Mesenchymal stem cell (in vitro differentiated cells and primary cell): ENCODE data around the gene CSRNP2.

Source experiments
- DNase-seq: peaks from one replicate; pipeline ENCODE4 v3.0.0-alpha.2; 2013
- H2AFZ ChIP-seq: one replicate; pipeline ENCODE4 v1.6.1; 2013; ENCODE audit warnings: low read depth, mild to moderate bottlenecking, control low read depth, inconsistent platforms, low read length, moderate library complexity
- H2AK5ac ChIP-seq: 2 replicates; pipeline ENCODE4 v1.6.1; 2013; ENCODE audit warnings: low read length, moderate library complexity, mild to moderate bottlenecking, inconsistent platforms; ENCODE audit not compliant: severe bottlenecking
- H2BK120ac ChIP-seq: one replicate; pipeline ENCODE4 v1.6.1; 2013; ENCODE audit warnings: low read depth, mild to moderate bottlenecking, inconsistent platforms, low read length, moderate library complexity
- H2BK12ac ChIP-seq, 2 experiments: one replicate each; pipeline ENCODE4 v1.6.1; 2013; ENCODE audit warnings: inconsistent platforms in 2 of 2, low read length in 2 of 2, mild to moderate bottlenecking in 2 of 2, moderate library complexity in 2 of 2, control low read depth in 1 of 2
- H2BK15ac ChIP-seq: one replicate; pipeline ENCODE4 v1.6.1; 2013; ENCODE audit warnings: mild to moderate bottlenecking, low read depth, inconsistent platforms; ENCODE audit not compliant: poor library complexity, severe bottlenecking
- H2BK5ac ChIP-seq: 2 replicates; pipeline ENCODE4 v1.6.1; 2013; ENCODE audit warnings: low read depth, mild to moderate bottlenecking, low read length, control low read depth, inconsistent platforms; ENCODE audit not compliant: poor library complexity, severe bottlenecking
- H3K14ac ChIP-seq, 2 experiments: one replicate each; pipeline ENCODE4 v1.6.1; 2013; ENCODE audit warnings: inconsistent platforms in 2 of 2, low read length in 2 of 2, control low read depth in 1 of 2, mild to moderate bottlenecking in 1 of 2, moderate library complexity in 1 of 2
- H3K18ac ChIP-seq, 2 experiments: one replicate each; pipeline ENCODE4 v1.6.1; 2013; ENCODE audit warnings: inconsistent platforms in 2 of 2, low read length in 2 of 2, control low read depth in 1 of 2, low read depth in 1 of 2, mild to moderate bottlenecking in 1 of 2
- H3K23ac ChIP-seq, 2 experiments: one replicate each; pipeline ENCODE4 v1.6.1; 2013; ENCODE audit warnings: inconsistent platforms in 2 of 2, low read length in 2 of 2, mild to moderate bottlenecking in 2 of 2, moderate library complexity in 2 of 2, control low read depth in 1 of 2
- H3K27ac ChIP-seq: 2 replicates; pipeline ENCODE4 v1.5.1; 2013; ENCODE audit warnings: mild to moderate bottlenecking, moderate library complexity, low read length, control low read depth, inconsistent platforms; ENCODE audit not compliant: poor library complexity, severe bottlenecking
- H3K27me3 ChIP-seq, 2 experiments: 2 replicates each; pipeline versions ENCODE4 v1.6.1 to v1.7.0; 2013; ENCODE audit warnings: low read length in 2 of 2, mild to moderate bottlenecking in 2 of 2, moderate library complexity in 2 of 2, control low read depth in 1 of 2, inconsistent platforms in 1 of 2; ENCODE audit not compliant: control insufficient read depth in 1 of 2, insufficient read depth in 1 of 2
- H3K36me3 ChIP-seq, 2 experiments: 2 replicates each; pipeline versions ENCODE4 v1.6.1 to v1.7.0; 2013; ENCODE audit warnings: low read length in 2 of 2, control low read depth in 1 of 2, inconsistent platforms in 1 of 2, low read depth in 1 of 2, mild to moderate bottlenecking in 1 of 2; ENCODE audit not compliant: insufficient read depth in 2 of 2, control insufficient read depth in 1 of 2
- H3K4ac ChIP-seq, 2 experiments: one replicate each; pipeline ENCODE4 v1.6.1; 2013; ENCODE audit warnings: inconsistent platforms in 2 of 2, low read length in 2 of 2, mild to moderate bottlenecking in 2 of 2, moderate library complexity in 2 of 2, control low read depth in 1 of 2, low read depth in 1 of 2
- H3K4me1 ChIP-seq: 2 replicates; pipeline ENCODE4 v1.6.1; 2013; ENCODE audit warnings: low read depth, low read length, control low read depth; ENCODE audit not compliant: control insufficient read depth, insufficient read depth
- H3K4me2 ChIP-seq: 2 replicates; pipeline ENCODE4 v1.6.1; 2013; ENCODE audit warnings: low read length, mild to moderate bottlenecking, inconsistent platforms; ENCODE audit not compliant: poor library complexity, severe bottlenecking
- H3K4me3 ChIP-seq, 2 experiments: 2 replicates each; pipeline versions ENCODE4 v1.5.1 to v1.7.0; 2013; ENCODE audit warnings: low read length in 2 of 2, mild to moderate bottlenecking in 2 of 2, control low read depth in 1 of 2, low read depth in 1 of 2; ENCODE audit not compliant: insufficient read depth in 1 of 2
- H3K79me1 ChIP-seq: replicated peaks from 2 replicates; pipeline ENCODE4 v1.6.1; 2013; ENCODE audit warnings: mild to moderate bottlenecking, control low read depth, low read length, inconsistent platforms; ENCODE audit not compliant: poor library complexity, severe bottlenecking
- H3K9ac ChIP-seq: 2 replicates; pipeline ENCODE4 v1.7.0; 2013; ENCODE audit warnings: mild to moderate bottlenecking, low read length, moderate library complexity
- H3K9me3 ChIP-seq: 2 replicates; pipeline ENCODE4 v1.7.0; 2013; ENCODE audit warnings: mild to moderate bottlenecking, low read length; ENCODE audit not compliant: control insufficient read depth
- H4K8ac ChIP-seq: one replicate; pipeline ENCODE4 v1.6.1; 2013; ENCODE audit warnings: inconsistent platforms, mild to moderate bottlenecking, low read length, moderate library complexity
- H4K91ac ChIP-seq: one replicate; pipeline ENCODE4 v1.6.1; 2013; ENCODE audit warnings: mild to moderate bottlenecking, low read length, inconsistent platforms
- WGBS: methylation state at CpG from one replicate; pipeline ENCODE4 v1.1.7; 2013; ENCODE audit warnings: mixed read lengths; 5-methylcytosine and 5-hydroxymethylcytosine counted together

CSRNP2 gene

GRCh38 chr12:51067771-51068170 is 15.6 kb downstream of the CSRNP2 start:
- Histone ChIP-seq H3K9me3 (no peaks in the 10 kb centered on the region), H2BK5ac (no peak overlapping the region), H4K8ac (no peak overlapping the region), H4K91ac (no peak overlapping the region), H3K79me1 (peaks cover 26% of the 10 kb centered on the region), H3K4me1 (no peaks in the 10 kb centered on the region), H2BK120ac (no peak overlapping the region), H3K14ac (no peak overlapping the region), H3K18ac (no peak overlapping the region), H3K4ac (no peak overlapping the region), H2BK12ac (no peak overlapping the region), H3K4me3 (no peak overlapping the region), H3K23ac (no peak overlapping the region), H3K9ac (no peak overlapping the region), H3K27me3 (no peaks in the 10 kb centered on the region), H3K36me3 (peaks cover 61 to 85% of the 10 kb centered on the region in 2 experiments), H2BK15ac (no peak overlapping the region), H3K4me2 (no peak overlapping the region), H2AFZ (no peak overlapping the region), H2AK5ac (no peak overlapping the region), H3K27ac (no peak overlapping the region)
- no peak for DNase-seq
- WGBS: 86% methylated on average over 7 of the region's 7 CpGs

- no peak for DNase-seq
- no peak overlapping the region for H3K9ac ChIP-seq
- H3K23ac ChIP-seq: no peak overlapping the region
- H3K4ac ChIP-seq: no peak overlapping the region
- H3K4me2 ChIP-seq: no peak overlapping the region
- peaks cover 25% of the 10 kb centered on the region for H3K79me1 ChIP-seq
- no peak overlapping the region for H3K14ac ChIP-seq
- H3K4me3 ChIP-seq: no peak overlapping the region
- no peak overlapping the region for H2AK5ac ChIP-seq
- WGBS: 97% methylated on average over 4 of the region's 4 CpGs
- no peaks in the 10 kb centered on the region for H3K4me1 ChIP-seq
- peaks cover 61 to 86% of the 10 kb centered on the region in 2 experiments for H3K36me3 ChIP-seq
- no peak overlapping the region for H2BK5ac ChIP-seq
- no peak overlapping the region for H2BK12ac ChIP-seq
- no peak overlapping the region for H4K8ac ChIP-seq
- no peak overlapping the region for H2BK120ac ChIP-seq
- H4K91ac ChIP-seq: no peak overlapping the region
- no peak overlapping the region for H2AFZ ChIP-seq
- no peak overlapping the region for H2BK15ac ChIP-seq
- no peaks in the 10 kb centered on the region for H3K27me3 ChIP-seq
- H3K27ac ChIP-seq: no peak overlapping the region
- no peaks in the 10 kb centered on the region for H3K9me3 ChIP-seq
- no peak overlapping the region for H3K18ac ChIP-seq
Observed at GRCh38 chr12:51067229-51067628, 16.2 kb downstream of the CSRNP2 start.

- Histone ChIP-seq H2BK15ac (no peak overlapping the region), H2BK120ac (no peak overlapping the region), H3K4me1 (no peaks in the 10 kb centered on the region), H3K4me2 (no peak overlapping the region), H3K27ac (no peak overlapping the region), H3K36me3 (peaks cover 52 to 84% of the 10 kb centered on the region in 2 experiments), H3K9me3 (no peaks in the 10 kb centered on the region), H4K8ac (no peak overlapping the region), H3K23ac (no peak overlapping the region), H3K27me3 (no peaks in the 10 kb centered on the region), H3K4me3 (no peak overlapping the region), H2AK5ac (no peak overlapping the region), H2BK5ac (no peak overlapping the region), H2BK12ac (no peak overlapping the region), H3K4ac (no peak overlapping the region), H4K91ac (no peak overlapping the region), H3K79me1 (peaks cover 27% of the 10 kb centered on the region), H2AFZ (no peak overlapping the region), H3K18ac (no peak overlapping the region), H3K9ac (no peak overlapping the region), H3K14ac (no peak overlapping the region)
- no peak for DNase-seq
- WGBS: 98% methylated on average over 4 of the region's 5 CpGs
Observed at GRCh38 chr12:51065530-51065929, 17.9 kb downstream of the CSRNP2 start.

- no peak for DNase-seq
- Histone ChIP-seq H4K91ac (no peak overlapping the region), H4K8ac (no peak overlapping the region), H2AFZ (no peak overlapping the region), H3K79me1 (peaks cover 26% of the 10 kb centered on the region), H3K9me3 (no peaks in the 10 kb centered on the region), H3K14ac (no peak overlapping the region), H3K36me3 (peaks cover 53 to 93% of the 10 kb centered on the region in 2 experiments), H3K4me2 (no peak overlapping the region), H3K18ac (no peak overlapping the region), H3K4ac (no peak overlapping the region), H3K27me3 (no peaks in the 10 kb centered on the region), H3K23ac (no peak overlapping the region), H2BK5ac (no peak overlapping the region), H3K4me3 (no peak overlapping the region), H3K4me1 (no peaks in the 10 kb centered on the region), H2BK15ac (no peak overlapping the region), H2AK5ac (no peak overlapping the region), H2BK12ac (no peak overlapping the region), H3K27ac (no peak overlapping the region), H3K9ac (no peak overlapping the region), H2BK120ac (no peak overlapping the region)
- 96% methylated on average over 6 of the region's 9 CpGs for WGBS
Observed at GRCh38 chr12:51062631-51063397, 20.6 kb downstream of the CSRNP2 start.
